Right lobe of liver (tissue), 4 donors: ENCODE results near the gene POFUT2.

ENCODE experiments used
- POLR2A ChIP-seq: fragments of 450-650 bp; IDR thresholded peaks from one replicate; pipeline ENCODE4 v1.6.1; 2017; ENCODE audit warnings: antibody characterized with exemption, mild to moderate bottlenecking
- TF ChIP-seq, protein P1 (sequence below), 4 donors: fragments of 200-600 bp in 3 of 4; fragments of 450-650 bp in 1 of 4; IDR thresholded peaks; one replicate each; pipeline versions ENCODE4 v1.5.1 to v1.8.0; 2016 to 2022; ENCODE audit warnings: antibody characterized with exemption in 4 of 4, mild to moderate bottlenecking in 2 of 4
- donor health status: DM: no; HTN: no; CAD: no.
- donor health status: DM: no; HTN: no; CAD: no.
- donor health status: DM: no; HTN: yes; CAD: no.

DNA sequence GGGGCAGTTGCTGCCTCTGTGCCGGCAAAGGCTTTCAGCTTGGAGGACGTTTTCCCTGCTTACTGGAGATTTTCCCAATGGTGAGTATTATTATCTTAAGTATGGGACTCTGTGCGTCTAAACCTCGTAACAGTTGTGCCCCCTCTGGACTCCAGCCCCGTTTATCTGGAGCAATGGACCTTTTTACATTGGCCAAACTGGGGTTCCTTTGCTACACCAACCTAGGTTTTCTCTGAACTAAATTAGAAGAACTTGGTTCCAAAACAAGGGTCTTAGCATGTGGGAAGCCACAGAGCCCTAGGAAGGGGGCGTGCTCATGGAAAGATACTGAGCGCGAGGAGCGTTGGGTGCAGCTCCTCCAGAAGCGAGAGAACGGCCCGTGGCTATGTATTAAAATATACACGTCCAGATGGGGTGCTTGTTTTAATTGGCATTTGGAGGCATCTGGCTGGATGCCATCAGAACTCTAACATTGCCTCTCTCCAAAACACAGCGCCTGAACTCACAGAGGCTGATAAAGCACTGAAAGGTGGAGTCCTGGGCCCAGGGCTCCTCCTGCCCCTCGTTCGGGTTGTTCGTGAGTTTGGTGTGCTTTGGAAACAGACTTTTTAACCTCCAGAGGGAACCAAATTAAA lies 28.4 kb downstream of the POFUT2 start:
- TF ChIP-seq, protein P1, sequence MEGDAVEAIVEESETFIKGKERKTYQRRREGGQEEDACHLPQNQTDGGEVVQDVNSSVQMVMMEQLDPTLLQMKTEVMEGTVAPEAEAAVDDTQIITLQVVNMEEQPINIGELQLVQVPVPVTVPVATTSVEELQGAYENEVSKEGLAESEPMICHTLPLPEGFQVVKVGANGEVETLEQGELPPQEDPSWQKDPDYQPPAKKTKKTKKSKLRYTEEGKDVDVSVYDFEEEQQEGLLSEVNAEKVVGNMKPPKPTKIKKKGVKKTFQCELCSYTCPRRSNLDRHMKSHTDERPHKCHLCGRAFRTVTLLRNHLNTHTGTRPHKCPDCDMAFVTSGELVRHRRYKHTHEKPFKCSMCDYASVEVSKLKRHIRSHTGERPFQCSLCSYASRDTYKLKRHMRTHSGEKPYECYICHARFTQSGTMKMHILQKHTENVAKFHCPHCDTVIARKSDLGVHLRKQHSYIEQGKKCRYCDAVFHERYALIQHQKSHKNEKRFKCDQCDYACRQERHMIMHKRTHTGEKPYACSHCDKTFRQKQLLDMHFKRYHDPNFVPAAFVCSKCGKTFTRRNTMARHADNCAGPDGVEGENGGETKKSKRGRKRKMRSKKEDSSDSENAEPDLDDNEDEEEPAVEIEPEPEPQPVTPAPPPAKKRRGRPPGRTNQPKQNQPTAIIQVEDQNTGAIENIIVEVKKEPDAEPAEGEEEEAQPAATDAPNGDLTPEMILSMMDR (IDR thresholded peaks at IDR 0.05): no peak
- no peak for TF ChIP-seq POLR2A
